ENCODE results near the gene TMEM151B. TPM values are rescaled to one million over a fixed set of nuclear protein-coding genes. Genes with fewer than 3 reads are reported as not detected.

TMEM151B gene
- total and polyA plus RNA-seq, 9 of the 15 experiments (the other 6 are each of a cell fraction or from before 2014, with no cell fraction given), result not detected

DNA sequence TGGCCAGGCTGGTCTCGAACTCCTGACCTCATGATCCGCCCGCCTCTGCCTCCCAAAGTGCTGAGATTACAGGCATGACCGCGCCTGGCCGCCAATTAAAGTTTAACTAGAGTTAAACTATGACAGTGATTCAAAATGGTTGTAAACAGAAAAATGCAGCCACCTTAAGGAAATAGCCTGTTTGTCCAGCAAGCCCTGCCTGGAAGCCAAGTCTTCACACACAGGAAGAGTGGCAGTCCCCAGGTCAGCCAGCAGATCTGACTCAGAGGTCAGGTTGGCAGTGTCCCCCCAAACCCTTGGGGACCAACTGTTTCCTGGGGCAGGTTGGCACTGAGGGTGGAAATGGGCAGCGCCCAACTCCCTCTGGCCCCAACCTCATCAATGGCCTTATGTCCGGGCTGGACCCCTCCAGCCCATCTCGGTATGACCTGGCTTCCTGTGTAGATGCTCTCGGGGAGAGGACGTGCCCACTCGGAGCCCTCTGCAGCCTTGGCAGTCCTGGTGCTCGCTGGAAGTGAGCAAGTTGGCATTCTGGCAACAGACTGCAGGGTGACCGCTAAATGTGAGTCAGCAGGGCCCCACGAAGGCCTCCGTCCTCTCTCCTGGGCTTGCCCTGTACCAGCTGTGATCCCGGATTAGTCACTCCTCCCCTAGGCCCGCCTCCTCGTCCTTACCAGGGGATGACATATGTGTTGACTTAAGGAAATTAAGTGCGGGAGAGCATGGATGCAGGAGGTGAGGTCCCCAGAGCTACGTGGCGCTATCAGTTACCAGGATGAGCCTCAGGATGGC lies 33.0 kb upstream of the TMEM151B start (continued):
- TF ChIP-seq HNRNPK (IDR thresholded peaks at IDR 0.05; ENCODE audit: low read depth, low read length, poor library complexity, severe bottlenecking) (no peak), STAG1 (CRISPR knock-in tag; IDR thresholded peaks at IDR 0.05; ENCODE audit: borderline replicate concordance) (peak; percentile 20; the same call in 1 of the 2 replicates), FOXA1 (IDR thresholded peaks at IDR 0.05; ENCODE audit: borderline replicate concordance) (peak; percentile 53; the same call in 1 of the 2 replicates), CHD1 (IDR thresholded peaks at IDR 0.05; ENCODE audit: low read length) (no peak), JUND (IDR thresholded peaks at IDR 0.05; ENCODE audit: borderline replicate concordance, low read depth, low read length) (peak; percentile 77), JUND (tag; IDR thresholded peaks at IDR 0.05; ENCODE audit: borderline replicate concordance, low read depth, low read length) (no peak; the same call in 1 of the 3 replicates), SIN3A (IDR thresholded peaks at IDR 0.05; ENCODE audit: borderline replicate concordance in 2 of 2, control insufficient read depth in 1 of 2, low read depth in 2 of 2, low read length in 2 of 2) (peak in 1 of 2 experiments; percentile 51; a peak in 2 of 4 replicates), SMARCB1 (IDR thresholded peaks at IDR 0.05; ENCODE audit: insufficient read length, low read depth) (no peak), DACH1 (IDR thresholded peaks at IDR 0.05; ENCODE audit: partially characterized antibody) (peak; percentile 88), ZBED1 (IDR thresholded peaks at IDR 0.05) (0 out of 2 replicates have a peak, but pooled peaks have one; percentile 15), ZHX1 (conservative IDR thresholded peaks at IDR 0.05; ENCODE audit: low read length) (no peak), DPF2 (IDR thresholded peaks at IDR 0.05) (peak; percentile 55), ZNF280A (IDR thresholded peaks at IDR 0.05; ENCODE audit: low read depth, partially characterized antibody) (no peak), XRCC5 (IDR thresholded peaks at IDR 0.05; ENCODE audit: low read depth, low read length) (no peak), RBM34 (IDR thresholded peaks at IDR 0.05; ENCODE audit: borderline replicate concordance, insufficient read depth, low read length) (no peak), BDP1 (IDR thresholded peaks at IDR 0.05; ENCODE audit: insufficient read depth, insufficient read length) (no peak), FOS (IDR thresholded peaks at IDR 0.05; ENCODE audit: extremely low read depth, insufficient read length) (peak; percentile 13), HDGF (IDR thresholded peaks at IDR 0.05) (0 out of 2 replicates have a peak, but pooled peaks have one; percentile 19), MYNN (IDR thresholded peaks at IDR 0.05) (peak; percentile 94), MYNN (CRISPR knock-in tag; IDR thresholded peaks at IDR 0.05) (no peak), FOXA3 (CRISPR knock-in tag; conservative IDR thresholded peaks at IDR 0.05 in 1 of 2, IDR thresholded peaks at IDR 0.05 in 1 of 2) (peak; percentile 91 to 98)
- TF ChIP-seq, protein P1, sequence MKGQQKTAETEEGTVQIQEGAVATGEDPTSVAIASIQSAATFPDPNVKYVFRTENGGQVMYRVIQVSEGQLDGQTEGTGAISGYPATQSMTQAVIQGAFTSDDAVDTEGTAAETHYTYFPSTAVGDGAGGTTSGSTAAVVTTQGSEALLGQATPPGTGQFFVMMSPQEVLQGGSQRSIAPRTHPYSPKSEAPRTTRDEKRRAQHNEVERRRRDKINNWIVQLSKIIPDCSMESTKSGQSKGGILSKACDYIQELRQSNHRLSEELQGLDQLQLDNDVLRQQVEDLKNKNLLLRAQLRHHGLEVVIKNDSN (CRISPR knock-in tag; IDR thresholded peaks at IDR 0.05), result peak; percentile 23; the same call in 1 of the 2 replicates
- TF ChIP-seq, protein P2, sequence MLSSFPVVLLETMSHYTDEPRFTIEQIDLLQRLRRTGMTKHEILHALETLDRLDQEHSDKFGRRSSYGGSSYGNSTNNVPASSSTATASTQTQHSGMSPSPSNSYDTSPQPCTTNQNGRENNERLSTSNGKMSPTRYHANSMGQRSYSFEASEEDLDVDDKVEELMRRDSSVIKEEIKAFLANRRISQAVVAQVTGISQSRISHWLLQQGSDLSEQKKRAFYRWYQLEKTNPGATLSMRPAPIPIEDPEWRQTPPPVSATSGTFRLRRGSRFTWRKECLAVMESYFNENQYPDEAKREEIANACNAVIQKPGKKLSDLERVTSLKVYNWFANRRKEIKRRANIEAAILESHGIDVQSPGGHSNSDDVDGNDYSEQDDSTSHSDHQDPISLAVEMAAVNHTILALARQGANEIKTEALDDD (IDR thresholded peaks at IDR 0.05), result 0 out of 2 replicates have a peak, but pooled peaks have one; percentile 51

Measured in K562 (cell line).